Smooth muscle cell of trachea (primary cell): Measurements from ENCODE around the gene GCNA. TPM values are rescaled to one million over a fixed set of nuclear protein-coding genes. Genes with fewer than 3 reads are reported as not detected.

Experiments
- total RNA-seq: library from RNA; depleted of rRNA; stranded (reverse); fragments of >200 nt; gene quantifications from 2 replicates; pipeline ENCODE4 v1.2.1, GENCODE V29; 2014

GCNA gene
- total RNA-seq = 1.3 and 2.6 TPM in 2 replicates

DNA sequence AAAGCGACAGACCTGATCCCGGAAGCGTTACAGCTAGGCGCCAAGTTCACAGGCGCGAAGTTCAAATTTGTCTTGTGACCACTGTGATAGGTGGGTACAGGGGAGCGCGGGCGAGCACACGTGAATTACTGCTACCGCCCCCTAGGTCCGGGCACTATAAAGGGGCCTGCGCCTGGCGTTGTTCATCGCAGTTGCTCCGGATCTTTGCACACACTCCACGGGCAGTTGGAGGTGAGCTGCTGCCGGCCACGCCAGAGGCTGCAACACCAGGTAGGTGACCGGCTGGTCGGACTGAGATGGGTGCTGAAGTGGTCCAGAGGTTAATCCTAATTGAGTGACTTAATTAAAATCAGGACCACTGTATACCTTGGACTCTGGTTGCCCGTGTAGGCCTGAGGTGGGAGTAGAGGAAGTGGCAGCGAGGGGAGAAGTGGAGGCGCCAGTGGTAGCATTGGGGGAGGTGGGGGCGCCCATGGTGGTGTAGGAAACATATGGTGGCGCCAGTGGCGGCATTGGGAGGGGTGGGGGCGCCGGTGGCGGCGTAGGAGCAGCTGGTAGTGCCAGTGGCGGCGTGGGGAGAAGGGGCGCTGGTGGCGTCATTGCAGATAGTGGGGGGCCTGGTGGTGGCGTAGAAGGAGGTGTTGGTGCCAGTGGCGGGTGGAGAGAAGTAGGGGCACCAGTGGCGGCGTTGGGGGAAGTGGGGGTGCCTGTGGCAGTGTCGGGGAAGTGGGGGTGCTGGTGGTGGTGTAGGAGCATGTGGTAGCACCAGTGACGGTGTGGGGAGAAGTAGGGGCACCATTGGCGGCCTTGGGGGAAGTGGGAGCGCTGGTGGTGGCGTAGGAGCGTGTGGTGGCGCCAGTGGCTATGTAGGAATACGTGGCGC, at the start of gene GCNA:
Gene GCNA (plus strand): TSS at position 185 of the 883 bp plus-strand sequence. CDS start 2,385 bp downstream, outside the sequence.

GRCh38 chrX:71532753-71533425, 45.3 kb upstream of the GCNA start, which contains the start of gene OGT:
Gene OGT, plus strand, starts transcription at chrX:71533104. Its CDS starts 196 bp downstream, at chrX:71533300.

DNA sequence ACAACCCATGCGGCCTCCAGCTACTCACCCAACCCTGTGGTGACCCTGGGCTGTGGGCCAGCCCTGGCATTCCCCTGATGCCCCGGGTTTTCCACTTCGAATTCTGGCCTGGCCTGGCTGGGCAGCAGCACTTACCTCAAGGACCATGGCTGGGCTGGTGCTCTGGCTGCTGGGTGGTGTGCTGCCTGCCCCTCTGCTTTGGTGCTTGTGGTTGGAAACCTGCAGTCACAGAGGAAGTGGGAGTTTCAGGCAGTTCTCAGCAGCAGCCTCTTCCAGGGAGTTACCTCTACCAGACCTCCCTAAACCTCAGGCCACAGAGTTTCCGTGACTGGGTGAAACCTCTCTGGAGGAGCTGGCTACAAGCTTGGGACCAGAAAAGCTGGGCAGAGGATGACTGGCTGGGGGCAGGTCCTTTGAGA, 40.1 kb downstream of the GCNA start, which contains the start of gene CXCR3:
Gene CXCR3 (minus strand): TSS at position 209 of the 419 bp plus-strand sequence. CDS start 62 bp downstream, at position 147.

Other genes starting within 250 kb of the GCNA start
- 41.2 and 59.3 TPM in 2 replicates for gene TAF1, start 212.1 kb upstream of the GCNA start, total RNA-seq
- 114 and 117 TPM in 2 replicates for gene OGT, start 45.3 kb upstream of the GCNA start, total RNA-seq
- gene CXCR3, start 40.1 kb downstream of the GCNA start, total RNA-seq = not detected in 2 replicates
- gene CXorf49, start 139.8 kb downstream of the GCNA start, total RNA-seq = not detected in 2 replicates
- gene CXorf49B, start 184.9 kb downstream of the GCNA start, total RNA-seq = not detected in 2 replicates